PC-9 (cell line): Measurements from ENCODE around the gene GCNA. TPM values are rescaled to one million over a fixed set of nuclear protein-coding genes. Genes with fewer than 3 reads are reported as not detected.
A peak's percentile ranks its signal among the peaks of the same experiment; 100 is the strongest.

Source experiments
- BruUV-seq: library from RNA; stranded (reverse); fragments of 400-500 nt; replicated peaks from 2 replicates; lab custom pipeline; 2021; lab: Mats Ljungman, UMichigan
- CTCF ChIA-PET: fragments of 300-600 bp; sonication (Branson Sonifier 250); formaldehyde crosslinking; loops from one replicate; lab custom pipeline; 2022; ENCODE audit warnings: antibody characterized with exemption; lab: Charles Lee
- POLR2A ChIA-PET: fragments of 300-600 bp; sonication (Branson Sonifier 250); formaldehyde crosslinking; loops from one replicate; lab custom pipeline; 2022; ENCODE audit warnings: antibody characterized with exemption; ENCODE audit not compliant: unreplicated experiment; lab: Charles Lee
- DNase-seq, 2 experiments: peaks; one replicate each; pipeline versions ENCODE4 v3.0.0 to v3.0.0-alpha.2; 2015 to 2022; ENCODE audit warnings: mixed read lengths in 1 of 2
- H2AFZ ChIP-seq: fragments of 200-600 bp; sonication (generic); 2 replicates; pipeline ENCODE4 v1.8.1; 2017; ENCODE audit warnings: antibody characterized with exemption
- H3F3A ChIP-seq: fragments of 200-600 bp; sonication (generic); 2 replicates; pipeline ENCODE4 v1.8.1; 2017; ENCODE audit warnings: antibody characterized with exemption, mild to moderate bottlenecking, low read depth; ENCODE audit not compliant: insufficient read depth
- H3K27ac ChIP-seq: fragments of 200-600 bp; sonication (generic); 2 replicates; pipeline ENCODE4 v1.6.1; 2016; ENCODE audit warnings: mixed run types
- H3K27me3 ChIP-seq: fragments of 200-600 bp; sonication (generic); 2 replicates; pipeline ENCODE4 v1.6.1; 2016; ENCODE audit warnings: low read depth, mixed run types; ENCODE audit not compliant: insufficient read depth
- H3K36me3 ChIP-seq: fragments of 200-600 bp; sonication (generic); 2 replicates; pipeline ENCODE4 v1.6.1; 2016; ENCODE audit warnings: low read depth, mixed run types
- H3K4me1 ChIP-seq: fragments of 200-600 bp; sonication (generic); replicated peaks from 2 replicates; pipeline ENCODE4 v1.6.1; 2016; ENCODE audit warnings: mixed run types; ENCODE audit not compliant: insufficient read depth
- H3K4me2 ChIP-seq: fragments of 200-600 bp; sonication (generic); 2 replicates; pipeline ENCODE4 v1.6.1; 2017; ENCODE audit warnings: mixed run types
- H3K4me3 ChIP-seq: fragments of 200-600 bp; sonication (generic); 2 replicates; pipeline ENCODE4 v1.6.1; 2016; ENCODE audit warnings: mixed run types
- H3K79me2 ChIP-seq: fragments of 200-600 bp; sonication (generic); 2 replicates; pipeline ENCODE4 v1.6.1; 2017; ENCODE audit warnings: low read depth, mixed run types
- H3K9me2 ChIP-seq: fragments of 200-600 bp; sonication (generic); 2 replicates; pipeline ENCODE4 v1.8.1; 2017; ENCODE audit warnings: mild to moderate bottlenecking; ENCODE audit not compliant: insufficient read depth
- H3K9me3 ChIP-seq: fragments of 200-600 bp; sonication (generic); 2 replicates; pipeline ENCODE4 v1.8.1; 2016; ENCODE audit warnings: low read depth; ENCODE audit not compliant: insufficient read depth
- H4K20me1 ChIP-seq: fragments of 200-600 bp; sonication (generic); 2 replicates; pipeline ENCODE4 v1.8.1; 2017; ENCODE audit not compliant: insufficient read depth
- CTCF ChIP-seq: fragments of 200-600 bp; sonication (generic); conservative IDR thresholded peaks from 2 replicates; pipeline ENCODE4 v1.6.1; 2017; ENCODE audit warnings: mixed run types, antibody characterized with exemption, mild to moderate bottlenecking, moderate library complexity
- EZH2 ChIP-seq: fragments of 200-600 bp; sonication (generic); IDR thresholded peaks from 2 replicates; pipeline ENCODE4 v1.8.0; 2017; ENCODE audit warnings: antibody characterized with exemption, low read depth
- intact Hi-C: fragments of 100-400 bp; cut with micrococcal nuclease; formaldehyde crosslinking; loops from one replicate; pipeline ENCODE4 v1.10.0; 2022; ENCODE audit not compliant: unreplicated experiment
- total RNA-seq: library from RNA; stranded (reverse); gene quantifications from 2 replicates; pipeline ENCODE4 v1.2.3, GENCODE V29; 2021

The GCNA gene
- total RNA-seq, 1 experiment from 2014 or later = 0.48 TPM

- H3K27me3 ChIP-seq = no peaks in the 10 kb centered on the region
- POLR2A ChIA-PET = interaction anchor here (0.6 to 0.8 kb wide), 4 partner anchors 8 to 353 kb away, joined by 3 to 14 read pairs (median 8); partner anchors contain the start of gene TAF1
- BruUV-seq = no TSS peak
These were observed 43.3 kb upstream of the GCNA start for GRCh38 chrX:71534773-71535544.

GRCh38 chrX:71536285-71536684, 42.0 kb upstream of the GCNA start:
- Histone ChIP-seq H2AFZ (no peak overlapping the region), H3K27ac (no peak overlapping the region), H3K27me3 (no peaks in the 10 kb centered on the region), H3F3A (peaks cover 46% of the 10 kb centered on the region), H3K9me3 (no peaks in the 10 kb centered on the region), H3K36me3 (peaks cover 15% of the 10 kb centered on the region), H3K4me1 (peaks cover 37% of the 10 kb centered on the region), H3K4me3 (peak overlapping the region; percentile 96; the same call in 1 of the 2 replicates), H4K20me1 (peaks cover 73% of the 10 kb centered on the region), H3K4me2 (peak overlapping the region; percentile 84), H3K9me2 (no peaks in the 10 kb centered on the region), H3K79me2 (peaks cover 84% of the 10 kb centered on the region)
- ChIA-PET POLR2A (no interaction called here), CTCF (no interaction called here)
- intact Hi-C loops = loop anchor here (10.0 kb wide), 1 partner anchor 81 kb away; no protein-coding TSS in a partner anchor
- no peak for DNase-seq
- no TSS peak for BruUV-seq
- TF ChIP-seq EZH2 (no peak), CTCF (no peak)

More at GRCh38 chrX:71534773-71535544, 43.3 kb upstream of the GCNA start:
- peaks cover 59% of the 10 kb centered on the region for H4K20me1 ChIP-seq
- TF ChIP-seq CTCF (no peak), EZH2 (no peak)
- CTCF ChIA-PET = interaction anchor here (0.6 kb wide), 2 partner anchors 8 to 1101 kb away, joined by 7 to 8 read pairs; no protein-coding TSS in a partner anchor
- H2AFZ ChIP-seq = no peak overlapping the region
- H3K4me3 ChIP-seq = peak overlapping the region; percentile 96
- no peak overlapping the region for H3K27ac ChIP-seq
- H3K9me2 ChIP-seq = no peaks in the 10 kb centered on the region
- H3F3A ChIP-seq = peaks cover 33% of the 10 kb centered on the region
- peaks cover 70% of the 10 kb centered on the region for H3K79me2 ChIP-seq
- DNase-seq = no peak
- peaks cover 28% of the 10 kb centered on the region for H3K4me1 ChIP-seq
- H3K36me3 ChIP-seq = peaks cover 9% of the 10 kb centered on the region
- intact Hi-C loops = loop anchor here (10.0 kb wide), 1 partner anchor 80 kb away; no protein-coding TSS in a partner anchor
- peak overlapping the region; percentile 84 for H3K4me2 ChIP-seq
- H3K9me3 ChIP-seq = no peaks in the 10 kb centered on the region

GRCh38 chrX:71537743-71538142, 40.5 kb upstream of the GCNA start:
- H3K27me3 ChIP-seq = no peaks in the 10 kb centered on the region
- TF ChIP-seq EZH2 = no peak
- TF ChIP-seq CTCF = no peak
- peaks cover 98% of the 10 kb centered on the region for H3K79me2 ChIP-seq
- peaks cover 87% of the 10 kb centered on the region for H4K20me1 ChIP-seq
- H3K4me3 ChIP-seq = no peak overlapping the region
- POLR2A ChIA-PET = no interaction called here
- peaks cover 26% of the 10 kb centered on the region for H3K36me3 ChIP-seq
- peaks cover 45% of the 10 kb centered on the region for H3K4me1 ChIP-seq
- no peaks in the 10 kb centered on the region for H3K9me2 ChIP-seq
- intact Hi-C loops = loop anchor here (10.0 kb wide), 1 partner anchor 83 kb away; no protein-coding TSS in a partner anchor
- CTCF ChIA-PET = no interaction called here
- no peaks in the 10 kb centered on the region for H3K9me3 ChIP-seq
- H2AFZ ChIP-seq = no peak overlapping the region
- peaks cover 48% of the 10 kb centered on the region for H3F3A ChIP-seq
- BruUV-seq = no TSS peak
- DNase-seq = no peak
- H3K27ac ChIP-seq = no peak overlapping the region
- peak overlapping the region; percentile 13; the same call in 1 of the 2 replicates for H3K4me2 ChIP-seq
